GM12878 (cell line): ENCODE results near the gene PFKFB3. TPM values are rescaled to one million over a fixed set of nuclear protein-coding genes. Genes with fewer than 3 reads are reported as not detected.
A peak's percentile ranks its signal among the peaks of the same experiment; 100 is the strongest.

Experiments
- BACH1 ChIP-seq: fragments of 450-650 bp; IDR thresholded peaks from 2 replicates; pipeline ENCODE4 v1.6.1; 2017; ENCODE audit warnings: mild to moderate bottlenecking, borderline replicate concordance
- BHLHE40 ChIP-seq, 2 experiments: fragments of 450-650 bp in 1 of 2; IDR thresholded peaks; 2 replicates each; pipeline ENCODE4 v1.6.1; 2011 to 2017; ENCODE audit warnings: low read depth in 2 of 2, borderline replicate concordance in 1 of 2, improper control_type of control experiment in 1 of 2, low read length in 1 of 2, mild to moderate bottlenecking in 1 of 2
- EED ChIP-seq: sonication (generic); IDR thresholded peaks from 2 replicates; pipeline ENCODE4 v1.6.1; 2016; ENCODE audit warnings: antibody characterized with exemption, low read depth
- EGR1 ChIP-seq, 2 experiments: IDR thresholded peaks; 1 replicate in 1 of 2; 2 replicates in 1 of 2; pipeline ENCODE4 v1.6.1; 2011 to 2012; ENCODE audit warnings: low read depth in 2 of 2, low read length in 2 of 2, borderline replicate concordance in 1 of 2, mild to moderate bottlenecking in 1 of 2, moderate library complexity in 1 of 2
- HDAC2 ChIP-seq: fragments of 200-600 bp; sonication (generic); IDR thresholded peaks from 2 replicates; pipeline ENCODE4 v1.6.1; 2017
- IRF4 ChIP-seq: IDR thresholded peaks from 2 replicates; pipeline ENCODE4 v1.6.1; 2011; ENCODE audit warnings: low read depth, low read length
- LARP7 ChIP-seq: fragments of 450-650 bp; IDR thresholded peaks from 2 replicates; pipeline ENCODE4 v1.6.1; 2017; ENCODE audit warnings: mild to moderate bottlenecking
- MEF2B ChIP-seq: fragments of 450-650 bp; IDR thresholded peaks from 2 replicates; pipeline ENCODE4 v1.6.1; 2018; ENCODE audit warnings: mild to moderate bottlenecking, moderate library complexity; ENCODE audit not compliant: partially characterized antibody, poor library complexity, severe bottlenecking
- MXI1 ChIP-seq: fragments of 150-350 bp; IDR thresholded peaks from 2 replicates; pipeline ENCODE4 v1.6.1; 2011; ENCODE audit warnings: low read depth, mild to moderate bottlenecking, inconsistent platforms, low read length, improper control_type of control experiment
- PAX5 ChIP-seq: IDR thresholded peaks from 2 replicates; pipeline ENCODE4 v1.6.1; 2011; ENCODE audit warnings: low read depth, low read length, borderline replicate concordance
- PML ChIP-seq: IDR thresholded peaks from 2 replicates; pipeline ENCODE4 v1.6.1; 2012; ENCODE audit warnings: low read length, inconsistent platforms
- POLR2A ChIP-seq: IDR thresholded peaks from 2 replicates; pipeline ENCODE4 v1.6.1; 2011; ENCODE audit warnings: low read depth, mild to moderate bottlenecking, low read length
- SMAD1 ChIP-seq: fragments of 450-650 bp; IDR thresholded peaks from 2 replicates; pipeline ENCODE4 v1.6.1; 2018; ENCODE audit warnings: mild to moderate bottlenecking, low read depth; ENCODE audit not compliant: partially characterized antibody
- SMAD5 ChIP-seq: IDR thresholded peaks from 2 replicates; pipeline ENCODE4 v1.6.1; 2016; ENCODE audit warnings: antibody characterized with exemption, low read depth
- SP1 ChIP-seq: IDR thresholded peaks from one replicate; pipeline ENCODE4 v1.6.1; 2011; ENCODE audit warnings: low read depth, low read length
- SPI1 ChIP-seq: IDR thresholded peaks from 2 replicates; pipeline ENCODE4 v1.6.1; 2011; ENCODE audit warnings: low read depth, mild to moderate bottlenecking, low read length, moderate library complexity, borderline replicate concordance; ENCODE audit not compliant: insufficient read depth
- STAT3 ChIP-seq: IDR thresholded peaks from 2 replicates; pipeline ENCODE4 v1.6.1; 2011; ENCODE audit warnings: low read depth, low read length, improper control_type of control experiment
- TCF12 ChIP-seq: IDR thresholded peaks from 2 replicates; pipeline ENCODE4 v1.6.1; 2011; ENCODE audit warnings: low read depth, mild to moderate bottlenecking, low read length
- YY1 ChIP-seq: IDR thresholded peaks from 2 replicates; pipeline ENCODE4 v1.6.1; 2011; ENCODE audit warnings: low read depth, mild to moderate bottlenecking, low read length
- polyA plus RNA-seq, 11 experiments: library from polyadenylated mRNA; depleted of rRNA in 4 of 11; unstranded in 6 of 11; stranded (reverse) in 5 of 11; fragments of >200 nt; fragmentation: Nextera tagmentation in 4 of 11; fragmentation: Illumina TruSeq in 1 of 11; extraction: Ambion mirVana in 4 of 11; extraction: Trizol in 1 of 11; gene quantifications; 1 replicate in 1 of 11; 2 replicates in 10 of 11; pipeline versions ENCODE4 v1.2.1 to v1.2.3, GENCODE V29; 2011 to 2016; ENCODE audit warnings: inconsistent platforms in 2 of 11, missing spikeins in 2 of 11, low read depth in 1 of 11
- total RNA-seq, 4 experiments: library from RNA; depleted of rRNA in 3 of 4; stranded (reverse); fragments of >200 nt in 3 of 4; fragmentation: Illumina TruSeq in 1 of 4; extraction: Trizol in 1 of 4; gene quantifications; 2 replicates each; pipeline versions ENCODE4 v1.2.1 to v1.2.3, GENCODE V29; 2013 to 2021
- TF ChIP-seq, protein P1 (sequence below): fragments of 450-650 bp; IDR thresholded peaks from 2 replicates; pipeline ENCODE4 v1.6.1; 2017; ENCODE audit warnings: mild to moderate bottlenecking, moderate library complexity
- TF ChIP-seq, protein P2 (sequence below): IDR thresholded peaks from 2 replicates; pipeline ENCODE4 v1.6.1; 2012; ENCODE audit warnings: low read length, inconsistent platforms
- TF ChIP-seq, protein P3 (sequence below): fragments of 450-650 bp; IDR thresholded peaks from 2 replicates; pipeline ENCODE4 v1.6.1; 2016; ENCODE audit warnings: mild to moderate bottlenecking

PFKFB3 gene
- total and polyA plus RNA-seq, 10 of the 15 experiments (the other 5 are each of a cell fraction or from before 2014, with no cell fraction given), result 1.6 to 46.7 (median 13.7) TPM

DNA sequence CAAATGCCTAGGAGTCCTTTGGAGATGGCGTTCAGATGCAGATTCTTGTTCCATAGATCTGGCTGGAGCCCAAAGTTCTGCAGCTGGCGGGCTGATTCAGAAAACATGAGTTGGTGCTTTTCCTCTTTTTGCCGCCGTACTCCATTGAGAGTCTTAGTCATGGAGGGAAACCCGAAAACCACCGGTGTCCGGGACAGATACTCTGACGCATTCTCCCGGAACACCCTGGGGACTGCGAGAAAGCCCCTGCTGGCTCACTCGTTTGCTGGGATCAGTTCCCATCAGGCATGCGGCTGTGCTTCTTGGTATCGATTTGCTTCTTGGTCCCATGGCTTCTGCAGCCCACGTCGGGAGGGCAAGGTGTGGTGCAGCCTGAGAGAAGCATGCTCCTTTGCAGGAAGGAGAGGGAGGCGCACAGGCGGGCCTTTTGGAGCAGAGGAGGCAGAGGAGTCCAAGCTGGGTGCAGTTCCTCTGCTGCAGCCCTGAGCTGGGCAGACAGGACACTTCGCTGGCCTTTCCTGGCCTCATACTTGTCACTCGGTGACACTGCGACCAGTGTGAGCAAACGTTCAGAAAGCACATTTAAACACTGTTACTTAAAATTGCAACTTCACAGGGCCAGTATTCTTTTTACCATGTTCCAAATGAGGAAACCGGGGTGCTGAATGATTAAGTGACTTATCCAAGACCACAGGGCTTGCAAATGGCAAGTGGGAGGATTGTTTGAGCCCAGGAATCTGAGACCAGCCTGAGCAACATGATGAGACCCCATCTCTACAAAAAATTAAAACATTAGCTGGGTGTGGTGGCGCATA, 30.6 kb upstream of the PFKFB3 start (continued):
- TF ChIP-seq, protein P1, sequence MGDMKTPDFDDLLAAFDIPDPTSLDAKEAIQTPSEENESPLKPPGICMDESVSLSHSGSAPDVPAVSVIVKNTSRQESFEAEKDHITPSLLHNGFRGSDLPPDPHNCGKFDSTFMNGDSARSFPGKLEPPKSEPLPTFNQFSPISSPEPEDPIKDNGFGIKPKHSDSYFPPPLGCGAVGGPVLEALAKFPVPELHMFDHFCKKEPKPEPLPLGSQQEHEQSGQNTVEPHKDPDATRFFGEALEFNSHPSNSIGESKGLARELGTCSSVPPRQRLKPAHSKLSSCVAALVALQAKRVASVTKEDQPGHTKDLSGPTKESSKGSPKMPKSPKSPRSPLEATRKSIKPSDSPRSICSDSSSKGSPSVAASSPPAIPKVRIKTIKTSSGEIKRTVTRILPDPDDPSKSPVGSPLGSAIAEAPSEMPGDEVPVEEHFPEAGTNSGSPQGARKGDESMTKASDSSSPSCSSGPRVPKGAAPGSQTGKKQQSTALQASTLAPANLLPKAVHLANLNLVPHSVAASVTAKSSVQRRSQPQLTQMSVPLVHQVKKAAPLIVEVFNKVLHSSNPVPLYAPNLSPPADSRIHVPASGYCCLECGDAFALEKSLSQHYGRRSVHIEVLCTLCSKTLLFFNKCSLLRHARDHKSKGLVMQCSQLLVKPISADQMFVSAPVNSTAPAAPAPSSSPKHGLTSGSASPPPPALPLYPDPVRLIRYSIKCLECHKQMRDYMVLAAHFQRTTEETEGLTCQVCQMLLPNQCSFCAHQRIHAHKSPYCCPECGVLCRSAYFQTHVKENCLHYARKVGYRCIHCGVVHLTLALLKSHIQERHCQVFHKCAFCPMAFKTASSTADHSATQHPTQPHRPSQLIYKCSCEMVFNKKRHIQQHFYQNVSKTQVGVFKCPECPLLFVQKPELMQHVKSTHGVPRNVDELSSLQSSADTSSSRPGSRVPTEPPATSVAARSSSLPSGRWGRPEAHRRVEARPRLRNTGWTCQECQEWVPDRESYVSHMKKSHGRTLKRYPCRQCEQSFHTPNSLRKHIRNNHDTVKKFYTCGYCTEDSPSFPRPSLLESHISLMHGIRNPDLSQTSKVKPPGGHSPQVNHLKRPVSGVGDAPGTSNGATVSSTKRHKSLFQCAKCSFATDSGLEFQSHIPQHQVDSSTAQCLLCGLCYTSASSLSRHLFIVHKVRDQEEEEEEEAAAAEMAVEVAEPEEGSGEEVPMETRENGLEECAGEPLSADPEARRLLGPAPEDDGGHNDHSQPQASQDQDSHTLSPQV, result no peak
- TF ChIP-seq PML (0 out of 2 replicates have a peak, but pooled peaks have one; percentile 16), PAX5 (peak; percentile 55; the same call in 1 of the 2 replicates), IRF4 (no peak), BACH1 (no peak), MXI1 (no peak), MEF2B (peak; percentile 84), SMAD5 (no peak), SPI1 (0 out of 2 replicates have a peak, but pooled peaks have one; percentile 34), LARP7 (no peak), EED (peak; percentile 96), HDAC2 (no peak), SMAD1 (no peak), POLR2A (no peak), BHLHE40 (IDR thresholded peaks at IDR 0.05; ENCODE audit: borderline replicate concordance in 1 of 2, low read depth in 2 of 2, low read length in 1 of 2) (0 out of 4 replicates have a peak, but pooled peaks of 1 of the 2 experiments have one; percentile 13), EGR1 (IDR thresholded peaks at IDR 0.05; ENCODE audit: borderline replicate concordance in 1 of 2, low read depth in 2 of 2, low read length in 2 of 2) (no peak), SP1 (no peak), YY1 (0 out of 2 replicates have a peak, but pooled peaks have one; percentile 6), TCF12 (no peak), STAT3 (no peak)
- TF ChIP-seq, protein P2, sequence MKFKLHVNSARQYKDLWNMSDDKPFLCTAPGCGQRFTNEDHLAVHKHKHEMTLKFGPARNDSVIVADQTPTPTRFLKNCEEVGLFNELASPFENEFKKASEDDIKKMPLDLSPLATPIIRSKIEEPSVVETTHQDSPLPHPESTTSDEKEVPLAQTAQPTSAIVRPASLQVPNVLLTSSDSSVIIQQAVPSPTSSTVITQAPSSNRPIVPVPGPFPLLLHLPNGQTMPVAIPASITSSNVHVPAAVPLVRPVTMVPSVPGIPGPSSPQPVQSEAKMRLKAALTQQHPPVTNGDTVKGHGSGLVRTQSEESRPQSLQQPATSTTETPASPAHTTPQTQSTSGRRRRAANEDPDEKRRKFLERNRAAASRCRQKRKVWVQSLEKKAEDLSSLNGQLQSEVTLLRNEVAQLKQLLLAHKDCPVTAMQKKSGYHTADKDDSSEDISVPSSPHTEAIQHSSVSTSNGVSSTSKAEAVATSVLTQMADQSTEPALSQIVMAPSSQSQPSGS, result peak; percentile 29; the same call in 1 of the 2 replicates
- TF ChIP-seq, protein P3, sequence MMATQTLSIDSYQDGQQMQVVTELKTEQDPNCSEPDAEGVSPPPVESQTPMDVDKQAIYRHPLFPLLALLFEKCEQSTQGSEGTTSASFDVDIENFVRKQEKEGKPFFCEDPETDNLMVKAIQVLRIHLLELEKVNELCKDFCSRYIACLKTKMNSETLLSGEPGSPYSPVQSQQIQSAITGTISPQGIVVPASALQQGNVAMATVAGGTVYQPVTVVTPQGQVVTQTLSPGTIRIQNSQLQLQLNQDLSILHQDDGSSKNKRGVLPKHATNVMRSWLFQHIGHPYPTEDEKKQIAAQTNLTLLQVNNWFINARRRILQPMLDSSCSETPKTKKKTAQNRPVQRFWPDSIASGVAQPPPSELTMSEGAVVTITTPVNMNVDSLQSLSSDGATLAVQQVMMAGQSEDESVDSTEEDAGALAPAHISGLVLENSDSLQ, result no peak
